Nephron progenitor cell (in vitro differentiated cells): Measurements from ENCODE around the gene ARMC8.

Experiments
- DNase-seq: peaks from one replicate; pipeline ENCODE4 v3.0.0; 2021
- H3K27ac Mint-ChIP-seq: 2 replicates; pipeline ENCODE4 v1.8.0; 2021; ENCODE audit warnings: mild to moderate bottlenecking, moderate library complexity, mixed read lengths
- H3K27me3 Mint-ChIP-seq: 2 replicates; pipeline ENCODE4 v1.8.0; 2021; ENCODE audit warnings: mild to moderate bottlenecking, low read depth, mixed read lengths; ENCODE audit not compliant: poor library complexity
- H3K36me3 Mint-ChIP-seq: 2 replicates; pipeline ENCODE4 v1.8.0; 2021; ENCODE audit warnings: low read depth, mixed read lengths
- H3K4me1 Mint-ChIP-seq: 2 replicates; pipeline ENCODE4 v1.8.0; 2021; ENCODE audit warnings: mixed read lengths
- H3K4me3 Mint-ChIP-seq: 2 replicates; pipeline ENCODE4 v1.8.0; 2021; ENCODE audit warnings: mild to moderate bottlenecking, moderate library complexity, mixed read lengths
- H3K9me3 Mint-ChIP-seq: 2 replicates; pipeline ENCODE4 v1.8.0; 2021; ENCODE audit warnings: mild to moderate bottlenecking, moderate library complexity, mixed read lengths
- TF ChIP-seq, protein P1 (sequence below): fragments of 200-600 bp; sonication (generic); IDR thresholded peaks from 2 replicates; pipeline ENCODE4 v1.5.0; 2021; ENCODE audit warnings: antibody characterized with exemption

The ARMC8 gene

DNA sequence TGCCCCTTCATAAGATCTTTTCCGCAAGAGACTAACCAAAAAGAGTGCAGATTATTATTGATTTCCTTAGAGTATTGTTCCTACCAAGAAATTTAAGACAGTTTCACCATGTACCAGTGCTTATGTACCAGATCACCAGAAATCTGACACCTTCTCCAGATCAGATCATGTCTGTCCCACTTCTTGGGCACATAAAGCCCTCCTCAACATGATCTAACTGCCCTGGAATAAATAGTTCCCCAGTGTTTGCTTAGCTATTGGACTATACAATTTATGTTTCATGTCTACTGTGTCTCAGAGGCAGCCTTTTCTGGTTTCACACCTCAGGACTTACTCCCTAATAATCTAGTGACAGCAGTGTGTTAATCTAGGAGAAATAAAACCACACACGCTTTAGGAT lies 95.7 kb downstream of the ARMC8 start:
- TF ChIP-seq, protein P1, sequence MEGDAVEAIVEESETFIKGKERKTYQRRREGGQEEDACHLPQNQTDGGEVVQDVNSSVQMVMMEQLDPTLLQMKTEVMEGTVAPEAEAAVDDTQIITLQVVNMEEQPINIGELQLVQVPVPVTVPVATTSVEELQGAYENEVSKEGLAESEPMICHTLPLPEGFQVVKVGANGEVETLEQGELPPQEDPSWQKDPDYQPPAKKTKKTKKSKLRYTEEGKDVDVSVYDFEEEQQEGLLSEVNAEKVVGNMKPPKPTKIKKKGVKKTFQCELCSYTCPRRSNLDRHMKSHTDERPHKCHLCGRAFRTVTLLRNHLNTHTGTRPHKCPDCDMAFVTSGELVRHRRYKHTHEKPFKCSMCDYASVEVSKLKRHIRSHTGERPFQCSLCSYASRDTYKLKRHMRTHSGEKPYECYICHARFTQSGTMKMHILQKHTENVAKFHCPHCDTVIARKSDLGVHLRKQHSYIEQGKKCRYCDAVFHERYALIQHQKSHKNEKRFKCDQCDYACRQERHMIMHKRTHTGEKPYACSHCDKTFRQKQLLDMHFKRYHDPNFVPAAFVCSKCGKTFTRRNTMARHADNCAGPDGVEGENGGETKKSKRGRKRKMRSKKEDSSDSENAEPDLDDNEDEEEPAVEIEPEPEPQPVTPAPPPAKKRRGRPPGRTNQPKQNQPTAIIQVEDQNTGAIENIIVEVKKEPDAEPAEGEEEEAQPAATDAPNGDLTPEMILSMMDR = no peak
- peaks cover 16% of the 10 kb centered on the region for H3K4me1 Mint-ChIP-seq
- peaks cover 17% of the 10 kb centered on the region for H3K36me3 Mint-ChIP-seq
- H3K27me3 Mint-ChIP-seq = no peaks in the 10 kb centered on the region
- no peaks in the 10 kb centered on the region for H3K9me3 Mint-ChIP-seq
- no peak for DNase-seq
- no peak overlapping the region for H3K27ac Mint-ChIP-seq
- no peak overlapping the region for H3K4me3 Mint-ChIP-seq

DNA sequence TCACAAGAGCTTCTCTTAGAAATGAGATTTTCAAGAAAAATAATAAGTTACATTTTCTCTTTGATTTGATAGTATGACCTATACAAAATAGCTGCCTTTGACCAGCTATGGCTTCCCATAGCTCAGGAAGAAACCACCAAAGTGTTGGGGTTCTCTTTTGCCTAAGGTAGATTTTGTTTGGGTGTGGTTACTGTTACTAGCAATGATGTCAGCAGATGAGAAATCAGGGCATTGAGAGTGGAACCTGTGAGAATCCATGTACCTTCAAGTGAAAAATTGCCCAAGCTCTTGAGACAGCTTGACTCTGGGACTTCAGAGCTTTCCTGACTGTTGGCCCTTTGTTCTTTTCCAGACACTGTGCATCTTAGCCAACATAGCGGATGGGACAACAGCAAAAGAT lies 97.0 kb downstream of the ARMC8 start:
- Mint-ChIP-seq H3K27me3 (no peaks in the 10 kb centered on the region), H3K36me3 (peaks cover 23% of the 10 kb centered on the region), H3K4me1 (peaks cover 16% of the 10 kb centered on the region), H3K4me3 (no peak overlapping the region), H3K9me3 (no peaks in the 10 kb centered on the region), H3K27ac (no peak overlapping the region)
- TF ChIP-seq, protein P1 = no peak
- DNase-seq = no peak

DNA sequence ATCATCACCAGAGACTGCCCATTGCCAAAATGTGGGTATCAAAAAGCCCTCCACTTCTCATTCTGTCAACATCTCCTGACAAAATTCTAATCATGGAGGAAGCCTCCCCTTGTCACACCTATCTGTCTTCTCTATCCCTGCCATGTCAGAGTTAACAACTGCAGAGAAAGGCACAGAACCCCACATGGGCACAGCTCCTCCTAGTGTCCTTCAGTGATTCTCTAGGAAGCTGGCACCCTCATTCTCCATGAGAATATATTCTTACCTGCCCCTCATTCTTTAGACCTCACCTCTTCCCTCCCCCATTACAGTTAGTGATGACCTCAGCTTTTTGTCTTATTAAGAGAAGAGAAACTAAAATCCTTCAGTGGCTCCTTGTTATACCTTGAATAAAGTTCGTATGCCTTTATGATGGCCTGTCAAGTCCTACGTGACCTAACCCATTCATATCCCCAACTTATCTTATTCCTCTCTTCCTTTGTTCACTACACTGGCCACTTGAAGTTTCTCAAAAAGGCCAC lies 97.9 kb downstream of the ARMC8 start:
- Mint-ChIP-seq H3K27me3 (no peaks in the 10 kb centered on the region), H3K36me3 (peaks cover 25% of the 10 kb centered on the region), H3K4me1 (peaks cover 16% of the 10 kb centered on the region), H3K4me3 (no peak overlapping the region), H3K9me3 (no peaks in the 10 kb centered on the region), H3K27ac (no peak overlapping the region)
- DNase-seq = no peak
- TF ChIP-seq, protein P1 = no peak

DNA sequence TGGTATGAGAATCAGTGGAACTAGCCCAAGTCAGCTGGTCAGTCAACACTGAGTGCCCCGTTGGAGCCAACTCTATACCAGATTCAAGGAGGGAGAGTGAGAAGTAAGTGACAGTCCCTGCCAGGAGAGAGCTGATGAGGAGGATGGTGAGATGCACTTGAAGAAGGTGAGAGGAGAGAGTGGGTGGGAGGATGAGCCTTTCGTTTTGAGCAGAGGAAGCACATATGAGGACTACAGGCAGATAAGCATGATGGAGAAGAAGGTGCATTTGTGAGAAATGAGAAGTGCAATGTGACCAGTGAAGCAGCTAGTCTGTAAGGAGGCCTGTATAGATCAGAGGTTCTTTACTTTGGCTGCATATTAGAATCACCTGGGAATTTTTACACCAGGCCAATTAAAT lies 102.2 kb downstream of the ARMC8 start:
- H3K4me3 Mint-ChIP-seq = no peak overlapping the region

DNA sequence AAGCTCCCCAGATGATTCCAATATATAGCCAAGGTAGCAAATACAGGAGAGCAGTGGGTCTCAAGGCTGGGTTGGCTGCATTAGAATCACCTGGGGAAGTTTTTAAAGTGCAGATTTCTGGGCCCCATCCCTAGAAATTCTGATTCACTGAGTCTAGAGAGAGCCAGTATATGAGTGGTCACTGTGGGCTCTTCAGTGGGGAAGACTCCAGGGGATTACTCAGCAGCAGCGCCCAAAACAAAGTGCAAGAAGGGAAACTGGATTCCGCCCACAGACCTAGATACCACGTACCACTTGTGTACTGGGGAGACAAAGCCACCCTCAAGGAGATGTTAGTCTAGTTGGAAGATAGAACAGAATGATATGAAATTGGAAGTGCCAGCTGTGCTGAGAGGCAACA lies 102.6 kb downstream of the ARMC8 start:
- Mint-ChIP-seq H3K27ac (no peak overlapping the region), H3K4me3 (no peak overlapping the region), H3K27me3 (no peaks in the 10 kb centered on the region), H3K36me3 (peaks cover 47% of the 10 kb centered on the region), H3K9me3 (no peaks in the 10 kb centered on the region), H3K4me1 (no peaks in the 10 kb centered on the region)
- DNase-seq = no peak
- TF ChIP-seq, protein P1 = no peak

More for the DNA sequence above, 102.2 kb downstream of the ARMC8 start:
- Mint-ChIP-seq H3K9me3 (no peaks in the 10 kb centered on the region), H3K4me1 (no peaks in the 10 kb centered on the region), H3K36me3 (peaks cover 47% of the 10 kb centered on the region), H3K27ac (no peak overlapping the region), H3K27me3 (no peaks in the 10 kb centered on the region)
- TF ChIP-seq, protein P1 = no peak
- no peak for DNase-seq

DNA sequence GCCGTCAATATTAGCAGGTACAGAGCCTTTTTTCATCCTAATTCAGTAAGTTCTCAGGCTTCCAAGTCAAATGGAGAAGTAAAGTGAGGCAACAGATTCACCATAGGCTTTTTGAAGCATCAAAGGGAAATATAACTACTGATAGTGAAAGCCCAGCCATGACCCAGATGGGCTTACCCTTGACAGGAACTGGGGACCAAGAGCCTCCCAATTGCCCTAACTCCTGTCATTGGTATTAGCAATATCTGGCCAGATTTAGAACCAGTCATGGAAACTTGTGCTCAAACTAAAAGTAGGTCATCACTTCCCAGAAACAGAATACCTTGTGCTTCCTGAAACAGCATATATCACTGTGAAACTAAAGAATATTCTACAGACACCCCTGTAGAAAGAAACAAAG lies 109.5 kb downstream of the ARMC8 start:
- Mint-ChIP-seq H3K27ac (no peak overlapping the region), H3K27me3 (no peaks in the 10 kb centered on the region), H3K4me1 (no peaks in the 10 kb centered on the region), H3K4me3 (no peak overlapping the region), H3K9me3 (no peaks in the 10 kb centered on the region), H3K36me3 (peaks cover 39% of the 10 kb centered on the region)
- TF ChIP-seq, protein P1 = no peak
- no peak for DNase-seq
